ENCODE data around the gene BDKRB1.

DNA sequence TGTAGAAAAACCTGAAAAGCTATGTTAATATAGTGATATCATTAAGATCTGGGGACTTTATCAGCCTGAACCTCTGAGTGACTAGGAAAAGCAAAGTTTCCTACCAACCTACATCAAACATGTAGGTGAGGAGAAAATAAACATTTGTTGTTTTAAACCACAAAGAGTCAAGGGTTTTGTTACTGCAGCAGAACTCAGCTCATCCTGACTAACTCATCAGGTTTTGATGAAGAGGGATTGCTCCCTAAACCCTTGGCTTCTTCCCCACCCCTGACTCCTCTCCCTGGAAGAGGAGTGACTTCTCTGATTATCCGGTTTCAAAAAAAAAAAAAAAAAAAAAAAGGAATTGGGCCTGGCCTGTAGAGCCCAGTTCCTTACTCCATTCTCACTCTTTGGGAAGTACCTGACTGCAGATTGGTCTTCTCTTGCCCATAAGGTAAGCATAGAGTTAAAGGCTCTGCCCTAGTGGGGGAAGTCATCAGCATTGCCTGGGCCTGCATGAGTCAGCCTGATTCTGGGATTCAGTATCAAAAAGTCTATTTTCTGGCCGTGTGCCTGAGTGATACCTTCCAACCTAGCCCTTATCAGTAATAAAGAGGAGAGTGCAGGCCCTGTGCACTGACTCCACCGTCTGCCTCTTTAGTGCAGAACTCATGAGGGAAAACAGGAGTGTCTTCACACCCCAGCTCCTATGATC lies 16.9 kb downstream of the BDKRB1 start:
- TF ChIP-seq POLR2AphosphoS5 (IDR thresholded peaks at IDR 0.05; ENCODE audit: low read depth, low read length) (no peak), POLR2A (IDR thresholded peaks at IDR 0.05; ENCODE audit: low read depth, low read length) (no peak), TAF1 (IDR thresholded peaks at IDR 0.05; ENCODE audit: low read depth, low read length) (no peak)

All from GM12891 (cell line).